CD4-positive, alpha-beta T cell treated with Interferon alpha-2 for 1 hour (primary cell): ENCODE data around the gene PHYKPL.
"Not testable (repeated sequence)": the region's sequence is repeated elsewhere in the genome, so short reads cannot be mapped to it uniquely, and the experiment has no call there.

Experiments
- DNase-seq, 2 donors: peaks; one replicate each; pipeline ENCODE4 v3.0.0-alpha.2; 2020 to 2022

PHYKPL gene

GRCh38 chr5:178205749-178206047 lies 26.9 kb downstream of the PHYKPL start:
- DNase-seq, result no peak

GRCh38 chr5:178204935-178205748 lies 27.5 kb downstream of the PHYKPL start:
- DNase-seq, result peak; percentile 65 to 78

- peak; percentile 95 to 97 for DNase-seq
These were observed 28.2 kb downstream of the PHYKPL start, which contains the start of gene HNRNPAB for GRCh38 chr5:178204182-178204934. HNRNPAB (plus strand) TSS chr5:178204533; CDS start chr5:178204838, 305 bp downstream.

GRCh38 chr5:178203670-178204181 lies 28.9 kb downstream of the PHYKPL start:
- no peak for DNase-seq

- DNase-seq, result no peak
These were observed 30.1 kb downstream of the PHYKPL start for GRCh38 chr5:178202541-178202940.

- no peak for DNase-seq
These were observed 30.7 kb downstream of the PHYKPL start for GRCh38 chr5:178201927-178202235.

GRCh38 chr5:178201221-178201926 lies 31.2 kb downstream of the PHYKPL start:
- no peak for DNase-seq

- no peak for DNase-seq
These were observed 32.8 kb downstream of the PHYKPL start for GRCh38 chr5:178199581-178200434.

GRCh38 chr5:178198706-178199105 lies 33.9 kb downstream of the PHYKPL start:
- DNase-seq, result no peak

- DNase-seq, result not testable (repeated sequence)
These were observed 34.5 kb downstream of the PHYKPL start for GRCh38 chr5:178198151-178198550.

GRCh38 chr5:178196986-178197385 lies 35.6 kb downstream of the PHYKPL start:
- no peak for DNase-seq

- no peak for DNase-seq
These were observed 36.3 kb downstream of the PHYKPL start for GRCh38 chr5:178196281-178196812.

- DNase-seq, result no peak
These were observed 38.6 kb downstream of the PHYKPL start for GRCh38 chr5:178194026-178194425.

- DNase-seq, result no peak
These were observed 39.3 kb downstream of the PHYKPL start for GRCh38 chr5:178193251-178193809.

- DNase-seq, result no peak
These were observed 39.8 kb downstream of the PHYKPL start for GRCh38 chr5:178192787-178193186.

- DNase-seq, result no peak
These were observed 40.4 kb downstream of the PHYKPL start for GRCh38 chr5:178192244-178192643.

GRCh38 chr5:178191661-178192060 lies 40.9 kb downstream of the PHYKPL start:
- DNase-seq, result no peak

GRCh38 chr5:178189433-178189832 lies 43.2 kb downstream of the PHYKPL start:
- no peak for DNase-seq

GRCh38 chr5:178187014-178187413 lies 45.6 kb downstream of the PHYKPL start, which contains the start of gene GMCL2:
GMCL2 (minus strand) TSS chr5:178187371; CDS start chr5:178187299, 72 bp downstream.
- DNase-seq, result no peak

GRCh38 chr5:178186427-178186826 lies 46.2 kb downstream of the PHYKPL start:
- no peak for DNase-seq

- DNase-seq, result no peak
These were observed 50.3 kb downstream of the PHYKPL start for GRCh38 chr5:178182158-178182876.
